Measurements from ENCODE around the gene RPEL1.

Gene RPEL1

GRCh38 chr10:103280506-103280905 is 34.8 kb downstream of the RPEL1 start:
- DNase-seq (ENCODE audit: low read depth) = no peak

- DNase-seq (ENCODE audit: low read depth) = no peak
Measured at GRCh38 chr10:103281753-103282152, 36.1 kb downstream of the RPEL1 start.

- DNase-seq (ENCODE audit: low read depth) = no peak
Measured at GRCh38 chr10:103282961-103283360, 37.3 kb downstream of the RPEL1 start.

- no peak for DNase-seq (ENCODE audit: low read depth)
Measured at GRCh38 chr10:103284170-103284569, 38.5 kb downstream of the RPEL1 start.

- no peak for DNase-seq (ENCODE audit: low read depth)
Measured at GRCh38 chr10:103287992-103288391, 42.3 kb downstream of the RPEL1 start.

GRCh38 chr10:103291588-103291987 is 45.9 kb downstream of the RPEL1 start:
- DNase-seq (ENCODE audit: low read depth) = no peak

GRCh38 chr10:103295374-103296015 is 49.8 kb downstream of the RPEL1 start:
- no peak for DNase-seq (ENCODE audit: low read depth)
